ENCODE results near the gene NELL1.

Gene NELL1

DNA sequence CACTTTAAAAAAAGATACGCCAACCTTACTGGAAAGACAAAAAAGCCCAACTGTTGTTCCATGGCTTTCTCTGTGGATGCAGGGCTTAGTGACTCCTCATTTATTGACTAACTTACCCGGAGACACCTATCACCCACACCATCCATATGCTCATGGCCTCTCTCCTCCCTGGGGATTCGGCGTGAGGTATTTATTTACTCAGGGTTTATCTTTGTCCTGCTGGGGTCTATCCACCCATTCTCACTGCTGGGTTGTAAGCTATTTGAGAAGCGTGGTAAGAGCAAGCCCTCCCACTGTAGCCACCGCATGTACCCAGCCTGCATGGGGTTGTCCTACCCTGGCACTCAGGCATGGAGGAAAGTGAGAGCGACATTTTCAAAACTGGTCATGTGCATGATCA is 93.6 kb downstream of the NELL1 start:
- DNase-seq (ENCODE audit: low read depth), result no peak
- no peak for TF ChIP-seq CTCF (IDR thresholded peaks at IDR 0.05; ENCODE audit: control insufficient read depth, insufficient read depth, low read depth, low read length, missing control alignments)
- no peak overlapping the region for H3K4me3 ChIP-seq (ENCODE audit: control insufficient read depth, low read depth, low read length)

DNA sequence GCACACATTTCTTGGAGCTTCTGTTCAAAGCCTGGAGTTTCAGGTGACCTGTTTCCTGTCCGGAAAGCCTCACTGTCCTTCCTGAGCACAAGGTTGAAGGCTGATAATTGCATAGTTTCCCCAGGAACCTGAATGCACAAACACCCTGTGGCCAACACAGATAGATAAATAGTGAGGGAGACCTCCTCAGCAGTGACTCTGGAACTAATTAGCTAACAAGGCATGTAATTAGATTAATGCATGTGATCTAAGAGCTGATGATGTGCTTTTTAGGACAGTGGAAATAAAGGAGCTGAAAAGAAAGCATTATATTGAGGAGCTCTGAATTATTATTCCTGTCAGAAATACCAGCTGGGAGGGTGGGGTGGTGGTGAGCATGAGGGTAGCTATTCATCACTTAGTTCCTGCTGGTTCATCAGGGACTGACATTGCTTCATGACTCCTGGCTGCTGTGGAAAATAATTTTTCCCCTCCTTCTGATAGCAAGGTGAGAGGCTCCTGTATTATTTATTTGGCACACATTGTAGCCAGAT is 101.1 kb downstream of the NELL1 start:
- no peak for DNase-seq (ENCODE audit: low read depth)
- no peak overlapping the region for H3K4me3 ChIP-seq (ENCODE audit: control insufficient read depth, low read depth, low read length)

GRCh38 chr11:20771026-20771425 is 101.6 kb downstream of the NELL1 start:
- TF ChIP-seq CTCF (IDR thresholded peaks at IDR 0.05; ENCODE audit: control insufficient read depth, insufficient read depth, low read depth, low read length, missing control alignments), result no peak
- no peak overlapping the region for H3K4me3 ChIP-seq (ENCODE audit: control insufficient read depth, low read depth, low read length)
- no peak for DNase-seq (ENCODE audit: low read depth)

More for the DNA sequence above, 101.1 kb downstream of the NELL1 start:
- no peak for TF ChIP-seq CTCF (IDR thresholded peaks at IDR 0.05; ENCODE audit: control insufficient read depth, insufficient read depth, low read depth, low read length, missing control alignments)

GRCh38 chr11:20771681-20772080 is 102.3 kb downstream of the NELL1 start:
- TF ChIP-seq CTCF (IDR thresholded peaks at IDR 0.05; ENCODE audit: control insufficient read depth, insufficient read depth, low read depth, low read length, missing control alignments), result no peak
- no peak overlapping the region for H3K4me3 ChIP-seq (ENCODE audit: control insufficient read depth, low read depth, low read length)
- DNase-seq (ENCODE audit: low read depth), result no peak

- DNase-seq (ENCODE audit: low read depth), result no peak
- TF ChIP-seq CTCF (IDR thresholded peaks at IDR 0.05; ENCODE audit: control insufficient read depth, insufficient read depth, low read depth, low read length, missing control alignments), result no peak
Measured at GRCh38 chr11:20775331-20775730, 105.9 kb downstream of the NELL1 start.

DNA sequence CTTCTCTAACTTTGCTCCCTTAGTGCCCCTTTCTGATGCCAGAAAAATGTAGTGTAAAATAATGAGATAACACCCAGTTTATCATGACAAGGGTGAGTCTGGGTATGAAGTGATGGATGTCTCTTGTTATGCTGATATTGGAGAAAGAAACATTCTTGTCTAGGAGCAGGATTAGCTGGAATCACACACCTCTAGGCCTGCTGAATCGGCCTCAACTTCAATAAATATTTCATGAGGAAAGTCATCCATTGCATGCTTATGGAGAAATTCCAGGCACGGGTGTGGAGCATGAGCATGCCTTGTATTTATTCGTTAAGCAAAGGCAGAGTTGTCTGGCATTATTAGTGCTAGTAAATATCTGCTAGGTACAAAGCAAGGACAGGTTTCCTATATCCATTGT is 113.4 kb downstream of the NELL1 start:
- no peak for TF ChIP-seq CTCF (IDR thresholded peaks at IDR 0.05; ENCODE audit: control insufficient read depth, insufficient read depth, low read depth, low read length, missing control alignments)
- no peak for DNase-seq (ENCODE audit: low read depth)
- H3K4me3 ChIP-seq (ENCODE audit: control insufficient read depth, low read depth, low read length), result no peak overlapping the region

More at GRCh38 chr11:20775331-20775730, 105.9 kb downstream of the NELL1 start:
- no peak overlapping the region for H3K4me3 ChIP-seq (ENCODE audit: control insufficient read depth, low read depth, low read length)

DNA sequence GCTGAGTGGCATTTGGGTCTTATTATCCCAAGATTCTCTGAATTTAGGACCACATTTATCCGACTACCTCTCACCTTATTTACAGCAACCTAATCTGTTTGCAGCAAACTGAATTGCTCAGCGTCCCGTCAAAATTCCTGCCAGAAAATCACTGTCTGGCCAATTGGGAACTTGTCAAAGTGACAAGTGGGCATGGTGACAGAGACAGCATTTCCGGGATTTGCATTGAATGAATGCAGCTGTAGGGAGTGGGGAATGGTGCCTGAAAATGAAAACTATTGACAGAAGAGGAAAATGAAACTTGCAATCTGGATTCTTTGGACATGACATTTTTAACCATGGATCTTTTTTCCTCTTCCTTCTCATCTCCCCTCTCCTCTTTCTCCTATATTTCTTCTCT is 113.8 kb downstream of the NELL1 start:
- no peak for DNase-seq (ENCODE audit: low read depth)
- TF ChIP-seq CTCF (IDR thresholded peaks at IDR 0.05; ENCODE audit: control insufficient read depth, insufficient read depth, low read depth, low read length, missing control alignments), result no peak
- no peak overlapping the region for H3K4me3 ChIP-seq (ENCODE audit: control insufficient read depth, low read depth, low read length)
